Lower leg skin (tissue), 3 donors: Measurements from ENCODE around the gene TOGARAM2.

Experiments used
- POLR2A ChIP-seq, 2 donors: fragments of 450-650 bp; IDR thresholded peaks; one replicate each; pipeline ENCODE4 v1.6.1; 2016 to 2017; ENCODE audit warnings: antibody characterized with exemption in 2 of 2, mild to moderate bottlenecking in 1 of 2, moderate library complexity in 1 of 2
- TF ChIP-seq, protein P1 (sequence below), 3 donors: fragments of 450-650 bp; IDR thresholded peaks; one replicate each; pipeline ENCODE4 v1.5.1; 2016; ENCODE audit warnings: antibody characterized with exemption in 3 of 3, mild to moderate bottlenecking in 3 of 3, moderate library complexity in 2 of 3

DNA sequence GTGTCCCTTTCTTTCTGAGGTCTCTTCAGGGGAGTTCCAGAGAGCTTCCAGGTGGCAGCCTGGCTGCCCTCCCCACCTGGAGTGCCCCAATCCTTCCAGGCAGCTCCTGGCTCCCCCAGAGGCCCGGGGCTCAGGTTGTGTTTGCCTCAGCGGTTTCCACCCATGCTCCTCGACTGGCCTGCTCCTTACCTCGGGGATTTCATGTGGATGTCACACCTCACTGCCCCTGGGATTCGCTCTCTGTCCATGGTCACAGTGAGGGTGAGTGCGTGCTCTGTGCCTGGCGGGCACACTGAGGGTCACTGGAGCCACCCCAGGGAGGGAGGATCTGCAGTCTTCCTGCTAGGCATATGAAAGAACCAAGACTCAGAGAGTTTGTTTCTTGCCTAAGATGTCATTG, 2.1 kb upstream of the TOGARAM2 start:
- TF ChIP-seq, protein P1, sequence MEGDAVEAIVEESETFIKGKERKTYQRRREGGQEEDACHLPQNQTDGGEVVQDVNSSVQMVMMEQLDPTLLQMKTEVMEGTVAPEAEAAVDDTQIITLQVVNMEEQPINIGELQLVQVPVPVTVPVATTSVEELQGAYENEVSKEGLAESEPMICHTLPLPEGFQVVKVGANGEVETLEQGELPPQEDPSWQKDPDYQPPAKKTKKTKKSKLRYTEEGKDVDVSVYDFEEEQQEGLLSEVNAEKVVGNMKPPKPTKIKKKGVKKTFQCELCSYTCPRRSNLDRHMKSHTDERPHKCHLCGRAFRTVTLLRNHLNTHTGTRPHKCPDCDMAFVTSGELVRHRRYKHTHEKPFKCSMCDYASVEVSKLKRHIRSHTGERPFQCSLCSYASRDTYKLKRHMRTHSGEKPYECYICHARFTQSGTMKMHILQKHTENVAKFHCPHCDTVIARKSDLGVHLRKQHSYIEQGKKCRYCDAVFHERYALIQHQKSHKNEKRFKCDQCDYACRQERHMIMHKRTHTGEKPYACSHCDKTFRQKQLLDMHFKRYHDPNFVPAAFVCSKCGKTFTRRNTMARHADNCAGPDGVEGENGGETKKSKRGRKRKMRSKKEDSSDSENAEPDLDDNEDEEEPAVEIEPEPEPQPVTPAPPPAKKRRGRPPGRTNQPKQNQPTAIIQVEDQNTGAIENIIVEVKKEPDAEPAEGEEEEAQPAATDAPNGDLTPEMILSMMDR (IDR thresholded peaks at IDR 0.05), result no peak
- TF ChIP-seq POLR2A (IDR thresholded peaks at IDR 0.05), result no peak
